ENCODE measurements around the gene GNAS-AS1.

GNAS-AS1 gene

GRCh38 chr20:58855506-58856389, 5.0 kb upstream of the GNAS-AS1 start:
- DNase-seq (ENCODE audit: low read depth), result no peak

DNA sequence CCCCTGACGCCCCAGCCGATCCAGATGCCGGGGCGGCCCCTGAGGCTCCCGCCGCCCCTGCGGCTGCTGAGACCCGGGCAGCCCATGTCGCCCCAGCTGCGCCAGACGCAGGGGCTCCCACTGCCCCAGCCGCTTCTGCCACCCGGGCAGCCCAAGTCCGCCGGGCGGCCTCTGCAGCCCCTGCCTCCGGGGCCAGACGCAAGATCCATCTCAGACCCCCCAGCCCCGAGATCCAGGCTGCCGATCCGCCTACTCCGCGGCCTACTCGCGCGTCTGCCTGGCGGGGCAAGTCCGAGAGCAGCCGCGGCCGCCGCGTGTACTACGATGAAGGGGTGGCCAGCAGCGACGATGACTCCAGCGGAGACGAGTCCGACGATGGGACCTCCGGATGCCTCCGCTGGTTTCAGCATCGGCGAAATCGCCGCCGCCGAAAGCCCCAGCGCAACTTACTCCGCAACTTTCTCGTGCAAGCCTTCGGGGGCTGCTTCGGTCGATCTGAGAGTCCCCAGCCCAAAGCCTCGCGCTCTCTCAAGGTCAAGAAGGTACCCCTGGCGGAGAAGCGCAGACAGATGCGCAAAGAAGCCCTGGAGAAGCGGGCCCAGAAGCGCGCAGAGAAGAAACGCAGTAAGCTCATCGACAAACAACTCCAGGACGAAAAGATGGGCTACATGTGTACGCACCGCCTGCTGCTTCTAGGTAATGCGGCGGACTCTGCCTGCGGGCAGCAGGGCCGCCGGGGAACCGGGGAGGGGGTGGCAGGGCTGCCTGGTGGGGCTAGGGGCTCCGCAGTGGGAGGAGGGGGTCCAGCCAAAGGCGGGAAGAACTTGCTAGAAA, 4.2 kb upstream of the GNAS-AS1 start:
- no peak for DNase-seq (ENCODE audit: low read depth)

DNA sequence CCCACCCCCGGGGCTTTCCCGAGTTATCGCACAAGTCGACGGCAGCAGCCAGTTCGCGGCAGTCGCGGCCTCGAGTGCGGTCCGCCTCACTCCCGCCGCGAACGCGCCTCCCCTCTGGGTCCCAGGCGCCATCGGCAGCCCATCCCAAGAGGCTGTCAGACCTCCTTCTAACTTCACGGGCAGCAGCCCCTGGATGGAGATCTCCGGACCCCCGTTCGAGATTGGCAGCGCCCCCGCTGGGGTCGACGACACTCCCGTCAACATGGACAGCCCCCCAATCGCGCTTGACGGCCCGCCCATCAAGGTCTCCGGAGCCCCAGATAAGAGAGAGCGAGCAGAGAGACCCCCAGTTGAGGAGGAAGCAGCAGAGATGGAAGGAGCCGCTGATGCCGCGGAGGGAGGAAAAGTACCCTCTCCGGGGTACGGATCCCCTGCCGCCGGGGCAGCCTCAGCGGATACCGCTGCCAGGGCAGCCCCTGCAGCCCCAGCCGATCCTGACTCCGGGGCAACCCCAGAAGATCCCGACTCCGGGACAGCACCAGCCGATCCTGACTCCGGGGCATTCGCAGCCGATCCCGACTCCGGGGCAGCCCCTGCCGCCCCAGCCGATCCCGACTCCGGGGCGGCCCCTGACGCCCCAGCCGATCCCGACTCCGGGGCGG, 3.4 kb upstream of the GNAS-AS1 start:
- DNase-seq (ENCODE audit: low read depth), result no peak

GRCh38 chr20:58853466-58853865, 2.8 kb upstream of the GNAS-AS1 start:
- DNase-seq (ENCODE audit: low read depth), result no peak

- DNase-seq (ENCODE audit: low read depth), result no peak
Measured at GRCh38 chr20:58852543-58853271, 2.0 kb upstream of the GNAS-AS1 start, which contains the start of gene GNAS. TSS of gene GNAS (plus strand) at chr20:58852716.

DNA sequence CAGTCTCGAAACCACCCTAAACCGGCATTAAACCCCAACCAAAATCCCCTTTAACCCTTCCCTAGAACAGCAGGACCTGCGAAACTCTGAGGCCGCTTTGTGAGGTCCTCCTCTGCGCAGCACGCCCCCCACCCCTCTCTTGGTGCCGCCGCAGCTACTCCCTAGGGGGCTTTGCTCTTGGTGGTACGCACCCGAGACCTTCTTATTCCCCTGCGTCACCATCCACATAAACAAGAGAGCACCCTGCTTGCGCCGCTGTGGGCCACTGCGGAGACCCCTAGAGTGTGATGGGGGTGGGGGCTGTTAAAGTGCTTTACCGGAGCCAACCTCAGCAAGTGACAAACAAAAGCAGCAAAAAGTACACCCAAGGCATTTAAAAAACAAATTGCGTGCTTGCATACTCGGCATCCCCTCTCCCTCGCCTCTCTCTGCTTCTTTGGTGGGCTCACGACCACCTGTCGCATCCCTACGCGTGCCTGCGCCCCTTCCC, 1.3 kb upstream of the GNAS-AS1 start:
- DNase-seq (ENCODE audit: low read depth), result no peak

- no peak for DNase-seq (ENCODE audit: low read depth)
Measured at GRCh38 chr20:58851221-58851968, 693 bp upstream of the GNAS-AS1 start.

DNA sequence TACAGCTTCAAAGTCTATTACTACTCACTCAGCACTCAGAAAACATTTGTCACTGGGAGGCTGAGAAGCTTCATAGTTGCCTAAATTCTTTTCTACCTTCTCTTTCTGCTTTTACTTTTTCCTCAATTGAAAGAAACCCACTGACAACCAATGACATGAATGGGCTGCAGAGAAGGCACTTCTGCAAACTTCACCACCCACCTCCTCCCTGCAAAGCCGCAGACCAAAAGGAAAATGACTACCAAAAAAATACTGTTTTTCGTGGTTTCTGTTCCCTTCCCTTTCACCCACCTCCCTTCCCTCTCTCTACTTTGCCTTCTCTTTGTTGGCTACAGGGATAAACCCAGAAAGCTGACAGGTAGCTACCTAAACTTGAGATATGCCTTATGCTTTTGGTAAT, 3.2 kb downstream of the GNAS-AS1 start:
- no peak for DNase-seq (ENCODE audit: low read depth)

DNA sequence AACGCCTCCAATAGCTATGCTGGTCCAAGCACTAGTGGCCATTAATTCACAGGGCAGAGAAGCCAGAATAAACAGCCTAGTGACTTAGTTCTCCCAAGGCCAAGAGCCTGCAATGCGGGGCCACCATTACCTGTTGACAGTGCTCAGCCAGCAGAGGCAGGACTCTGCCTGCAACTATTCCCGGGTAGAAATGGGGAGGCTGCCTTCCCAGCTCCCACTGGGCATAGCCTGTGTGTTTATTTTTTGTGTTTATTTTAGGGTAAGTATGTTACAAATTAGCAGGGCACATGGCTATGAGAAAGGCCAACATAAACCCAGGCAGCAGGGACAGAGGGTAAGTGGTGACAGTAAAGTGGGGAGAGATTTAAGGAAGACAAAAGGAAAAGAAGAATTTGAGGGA, 5.0 kb downstream of the GNAS-AS1 start:
- no peak for DNase-seq (ENCODE audit: low read depth)

GRCh38 chr20:58843128-58843556, 7.6 kb downstream of the GNAS-AS1 start:
- no peak for DNase-seq (ENCODE audit: low read depth)

DNA sequence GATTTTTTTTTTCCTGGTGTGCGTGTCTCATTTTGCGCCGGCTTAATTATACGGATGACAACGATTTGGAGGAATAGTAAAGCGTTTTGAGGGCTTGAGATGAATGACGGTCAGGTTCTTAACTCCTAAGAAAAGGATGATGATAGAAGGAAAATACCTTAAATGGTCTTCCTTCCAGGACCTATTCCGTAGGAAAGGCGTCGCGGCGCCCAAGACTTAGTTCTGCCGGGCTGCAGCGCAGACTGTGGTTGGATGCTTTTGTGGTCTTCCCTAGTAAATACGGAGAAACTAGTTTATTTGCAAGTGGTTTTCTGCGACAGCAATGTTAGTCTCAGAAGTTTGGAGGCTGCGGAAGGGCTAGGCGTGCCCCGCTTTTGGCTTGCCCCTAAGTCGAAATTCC, 8.4 kb downstream of the GNAS-AS1 start:
- DNase-seq (ENCODE audit: low read depth), result no peak

- DNase-seq (ENCODE audit: low read depth), result no peak
Measured at GRCh38 chr20:58841539-58842264, 9.0 kb downstream of the GNAS-AS1 start.

DNA sequence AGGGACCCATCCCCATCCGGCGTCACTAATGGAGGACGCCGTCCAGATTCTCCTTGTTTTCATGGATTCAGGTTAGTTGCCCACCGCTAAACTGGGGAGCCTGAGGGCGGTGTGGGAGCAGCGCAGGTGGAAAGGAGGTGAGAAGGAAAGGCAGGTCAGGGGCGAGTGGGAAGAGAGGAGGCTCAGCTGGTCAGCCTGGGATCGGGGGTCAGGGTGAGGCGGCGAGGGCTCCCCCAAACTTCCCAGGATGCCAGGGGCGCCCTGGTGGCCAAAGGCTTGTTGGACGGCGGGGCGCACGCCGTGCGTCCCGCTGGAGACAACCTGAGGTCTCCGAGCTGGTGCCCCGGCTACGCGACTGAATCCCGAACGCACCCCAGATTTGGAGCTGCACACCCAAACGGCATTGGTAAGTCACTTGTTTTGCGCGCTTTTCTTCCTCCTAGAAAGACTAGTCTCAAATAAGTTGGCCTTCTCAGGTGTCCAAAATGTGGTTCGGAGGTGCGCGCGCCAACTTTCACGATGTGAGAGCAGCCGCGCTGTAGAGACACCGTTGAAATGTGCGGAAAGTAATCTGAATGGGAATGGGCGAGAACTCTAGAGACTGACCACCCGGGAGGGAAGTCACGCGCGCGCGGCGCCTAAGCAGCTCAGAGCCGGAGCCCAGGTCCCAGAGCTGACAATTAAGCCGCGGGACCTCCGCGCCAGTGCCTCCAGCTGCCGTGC, 9.7 kb downstream of the GNAS-AS1 start:
- no peak for DNase-seq (ENCODE audit: low read depth)

DNA sequence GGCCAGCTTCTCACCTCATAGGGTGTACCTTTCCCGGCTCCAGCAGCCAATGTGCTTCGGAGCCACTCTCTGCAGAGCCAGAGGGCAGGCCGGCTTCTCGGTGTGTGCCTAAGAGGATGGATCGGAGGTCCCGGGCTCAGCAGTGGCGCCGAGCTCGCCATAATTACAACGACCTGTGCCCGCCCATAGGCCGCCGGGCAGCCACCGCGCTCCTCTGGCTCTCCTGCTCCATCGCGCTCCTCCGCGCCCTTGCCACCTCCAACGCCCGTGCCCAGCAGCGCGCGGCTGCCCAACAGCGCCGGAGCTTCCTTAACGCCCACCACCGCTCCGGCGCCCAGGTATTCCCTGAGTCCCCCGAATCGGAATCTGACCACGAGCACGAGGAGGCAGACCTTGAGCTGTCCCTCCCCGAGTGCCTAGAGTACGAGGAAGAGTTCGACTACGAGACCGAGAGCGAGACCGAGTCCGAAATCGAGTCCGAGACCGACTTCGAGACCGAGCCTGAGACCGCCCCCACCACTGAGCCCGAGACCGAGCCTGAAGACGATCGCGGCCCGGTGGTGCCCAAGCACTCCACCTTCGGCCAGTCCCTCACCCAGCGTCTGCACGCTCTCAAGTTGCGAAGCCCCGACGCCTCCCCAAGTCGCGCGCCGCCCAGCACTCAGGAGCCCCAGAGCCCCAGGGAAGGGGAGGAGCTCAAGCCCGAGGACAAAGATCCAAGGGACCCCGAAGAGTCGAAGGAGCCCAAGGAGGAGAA, 10.5 kb downstream of the GNAS-AS1 start:
- no peak for DNase-seq (ENCODE audit: low read depth)

DNA sequence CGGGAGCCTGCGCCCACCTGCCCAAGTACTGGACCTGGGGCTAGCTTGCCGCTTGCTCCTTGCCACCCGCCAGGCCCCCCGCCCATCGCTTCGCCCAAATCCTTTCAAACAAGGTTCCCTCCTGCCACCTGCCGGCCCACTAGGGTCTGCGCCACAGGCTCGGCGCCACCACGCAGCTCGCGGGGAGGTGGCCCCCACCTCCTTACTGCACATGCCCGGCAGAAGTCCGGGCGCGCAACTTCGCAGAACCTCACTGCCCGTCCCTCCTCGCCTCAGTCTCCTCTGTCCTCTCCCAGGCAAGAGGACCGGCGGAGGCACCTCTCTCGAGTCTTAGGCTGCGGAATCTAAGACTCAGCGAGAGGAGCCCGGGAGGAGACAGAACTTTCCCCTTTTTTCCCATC, 11.2 kb downstream of the GNAS-AS1 start:
- no peak for DNase-seq (ENCODE audit: low read depth)

DNA sequence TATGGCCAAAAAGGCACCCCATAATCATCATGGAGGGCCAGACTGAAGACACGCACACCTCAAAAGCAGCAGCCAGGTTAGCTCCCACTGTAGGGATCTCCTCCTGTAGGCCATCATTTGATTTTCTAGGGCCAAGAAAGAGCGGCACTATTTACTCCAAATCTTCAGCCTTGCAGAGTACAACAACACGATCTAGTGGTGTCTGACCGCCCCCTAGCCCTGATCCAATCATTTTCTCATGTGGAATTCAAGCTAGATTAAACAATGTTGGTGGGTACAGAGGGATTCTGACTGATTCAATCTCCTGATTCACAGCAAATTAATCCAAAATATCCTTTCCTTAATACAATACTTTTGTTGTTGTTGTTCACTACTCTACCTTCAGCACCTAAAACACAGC, 12.5 kb downstream of the GNAS-AS1 start:
- no peak for DNase-seq (ENCODE audit: low read depth)

DNA sequence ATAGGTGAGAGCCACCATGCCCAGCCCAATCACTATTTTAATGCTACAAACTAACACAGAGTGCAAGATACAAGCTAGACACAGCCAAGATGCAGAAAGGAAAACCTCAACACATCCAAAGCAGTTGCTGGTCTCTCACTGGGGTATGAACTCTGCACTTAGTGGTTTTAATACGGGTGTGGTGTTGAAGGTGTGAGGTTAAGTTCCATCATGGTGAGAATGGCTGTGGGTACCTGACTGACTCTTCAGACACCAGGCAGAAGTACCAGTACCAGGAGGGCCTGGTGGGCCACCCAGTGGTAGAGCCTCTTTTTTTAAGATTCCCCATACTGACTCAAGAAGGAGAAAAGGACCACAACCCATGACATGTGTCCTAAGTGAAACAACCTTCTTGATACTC, 13.0 kb downstream of the GNAS-AS1 start:
- no peak for DNase-seq (ENCODE audit: low read depth)

DNA sequence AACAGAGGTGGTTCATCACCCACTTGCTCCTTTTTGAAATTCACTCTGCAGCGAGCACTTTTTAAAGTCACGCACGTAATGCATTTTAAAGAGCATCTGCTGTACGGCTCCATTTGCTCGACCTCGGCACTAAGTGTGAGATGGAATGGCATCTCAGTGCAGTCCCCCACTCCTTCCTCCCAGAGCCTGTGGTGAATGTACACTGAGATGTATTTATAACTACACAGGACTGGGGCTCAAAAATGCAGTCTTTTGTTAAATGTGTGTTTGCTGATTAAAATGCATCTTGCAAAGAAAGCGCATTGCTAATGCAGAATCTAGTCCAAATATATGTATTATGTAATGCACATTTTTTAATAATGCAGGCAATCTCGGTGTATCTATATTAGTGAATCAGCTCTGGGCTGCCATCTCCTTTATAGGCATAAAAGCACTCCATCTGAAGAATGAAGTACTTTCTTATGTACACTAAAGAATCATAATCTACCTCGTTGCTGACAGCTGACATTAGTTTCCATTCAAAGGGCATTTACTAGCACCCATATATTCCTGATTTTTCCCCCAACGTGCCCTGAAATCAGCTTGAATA, 14.0 kb downstream of the GNAS-AS1 start:
- DNase-seq (ENCODE audit: low read depth), result no peak
